ENCODE results near the gene DBNDD2.

The DBNDD2 gene

GRCh38 chr20:45407783-45408645 lies at the start of gene DBNDD2:
Gene DBNDD2, plus strand, starts transcription at chr20:45408289. Its CDS starts 179 bp downstream, at chr20:45408468.
- no peak for DNase-seq (ENCODE audit: low spot score)

GRCh38 chr20:45359069-45359405 lies 49.1 kb upstream of the DBNDD2 start:
- DNase-seq (ENCODE audit: low spot score) = no peak

GRCh38 chr20:45359406-45360148 lies 48.5 kb upstream of the DBNDD2 start:
- DNase-seq (ENCODE audit: low spot score) = no peak

GRCh38 chr20:45361793-45362192 lies 46.3 kb upstream of the DBNDD2 start:
- no peak for DNase-seq (ENCODE audit: low spot score)

GRCh38 chr20:45362804-45363610 lies 45.1 kb upstream of the DBNDD2 start, which contains the start of gene SYS1:
Gene SYS1, plus strand, starts transcription at chr20:45363156. Its CDS starts 376 bp downstream, at chr20:45363532.
- peak; percentile 99 for DNase-seq (ENCODE audit: low spot score)

- no peak for DNase-seq (ENCODE audit: low spot score)
These were observed 44.2 kb upstream of the DBNDD2 start for GRCh38 chr20:45363611-45364492.

- no peak for DNase-seq (ENCODE audit: low spot score)
These were observed 42.6 kb upstream of the DBNDD2 start for GRCh38 chr20:45365444-45365970.

GRCh38 chr20:45366192-45366591 lies 41.9 kb upstream of the DBNDD2 start:
- DNase-seq (ENCODE audit: low spot score) = no peak

GRCh38 chr20:45366631-45367030 lies 41.5 kb upstream of the DBNDD2 start:
- DNase-seq (ENCODE audit: low spot score) = no peak

- DNase-seq (ENCODE audit: low spot score) = no peak
These were observed 41.0 kb upstream of the DBNDD2 start for GRCh38 chr20:45367126-45367525.

- DNase-seq (ENCODE audit: low spot score) = no peak
These were observed 39.7 kb upstream of the DBNDD2 start for GRCh38 chr20:45368221-45368980.

GRCh38 chr20:45370571-45371160 lies 37.4 kb upstream of the DBNDD2 start:
- no peak for DNase-seq (ENCODE audit: low spot score)

- DNase-seq (ENCODE audit: low spot score) = no peak
These were observed 35.8 kb upstream of the DBNDD2 start for GRCh38 chr20:45372241-45372640.

- peak; percentile 22 for DNase-seq (ENCODE audit: low spot score)
These were observed 35.3 kb upstream of the DBNDD2 start for GRCh38 chr20:45372646-45373352.

GRCh38 chr20:45373353-45374100 lies 34.6 kb upstream of the DBNDD2 start:
- peak; percentile 81 for DNase-seq (ENCODE audit: low spot score)

GRCh38 chr20:45374101-45374467 lies 34.0 kb upstream of the DBNDD2 start:
- DNase-seq (ENCODE audit: low spot score) = no peak

- no peak for DNase-seq (ENCODE audit: low spot score)
These were observed 33.1 kb upstream of the DBNDD2 start for GRCh38 chr20:45374966-45375365.

- DNase-seq (ENCODE audit: low spot score) = no peak
These were observed 30.8 kb upstream of the DBNDD2 start for GRCh38 chr20:45377269-45377668.

- DNase-seq (ENCODE audit: low spot score) = no peak
These were observed 29.9 kb upstream of the DBNDD2 start, which contains the start of gene TP53TG5 for GRCh38 chr20:45378191-45378590. Gene TP53TG5, minus strand, starts transcription at chr20:45378325. Its CDS starts 89 bp downstream, at chr20:45378236.

Data from AG08395 (cell line).